DMS 273 (cell line): ENCODE measurements around the gene OSTC.
"Not testable (repeated sequence)": the region's sequence is repeated elsewhere in the genome, so short reads cannot be mapped to it uniquely, and the experiment has no call there.

Experiments
- DNase-seq: peaks from one replicate; lab custom pipeline; 2025; ENCODE audit not compliant: unreplicated experiment; lab: John Stamatoyannopoulos, UW

Gene OSTC

GRCh38 chr4:108710578-108710977 lies 60.2 kb downstream of the OSTC start:
- DNase-seq = not testable (repeated sequence)

- DNase-seq = no peak
These were observed 64.5 kb downstream of the OSTC start for GRCh38 chr4:108714880-108715279.

GRCh38 chr4:108716340-108716739 lies 65.9 kb downstream of the OSTC start:
- no peak for DNase-seq

GRCh38 chr4:108717386-108717785 lies 67.0 kb downstream of the OSTC start:
- no peak for DNase-seq
